ENCODE data around the gene CFLAR. TPM values are rescaled to one million over a fixed set of nuclear protein-coding genes. Genes with fewer than 3 reads are reported as not detected.

Gene CFLAR
- total RNA-seq, 1 experiment from 2014 or later = 21.5 TPM

DNA sequence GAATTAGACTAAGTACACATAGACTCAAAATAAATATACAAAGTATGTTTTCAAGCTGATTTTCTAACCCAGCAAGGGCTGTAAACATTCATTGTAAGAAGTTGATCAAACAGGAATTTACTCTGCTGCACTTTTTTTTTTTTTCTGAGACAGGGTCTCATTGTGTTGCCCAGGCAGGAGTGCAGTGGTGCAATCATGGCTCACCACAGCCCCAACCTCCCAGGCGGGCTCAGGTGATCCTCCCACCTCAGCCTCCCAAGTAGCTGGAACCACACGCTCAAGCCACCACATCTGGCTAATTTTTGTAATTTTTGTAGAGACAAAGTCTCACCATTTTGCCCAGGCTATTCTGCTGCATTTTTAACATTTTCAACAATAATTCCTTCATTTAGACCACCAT is 8.3 kb upstream of the CFLAR start:
- TF ChIP-seq, protein P1, sequence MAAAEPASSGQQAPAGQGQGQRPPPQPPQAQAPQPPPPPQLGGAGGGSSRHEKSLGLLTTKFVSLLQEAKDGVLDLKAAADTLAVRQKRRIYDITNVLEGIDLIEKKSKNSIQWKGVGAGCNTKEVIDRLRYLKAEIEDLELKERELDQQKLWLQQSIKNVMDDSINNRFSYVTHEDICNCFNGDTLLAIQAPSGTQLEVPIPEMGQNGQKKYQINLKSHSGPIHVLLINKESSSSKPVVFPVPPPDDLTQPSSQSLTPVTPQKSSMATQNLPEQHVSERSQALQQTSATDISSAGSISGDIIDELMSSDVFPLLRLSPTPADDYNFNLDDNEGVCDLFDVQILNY (CRISPR knock-in tag; IDR thresholded peaks at IDR 0.05) = no peak
- TF ChIP-seq SP1 (CRISPR knock-in tag; conservative IDR thresholded peaks at IDR 0.05) (no peak), GRHL2 (CRISPR knock-in tag; IDR thresholded peaks at IDR 0.05; ENCODE audit: insufficient replicate concordance, severe bottlenecking) (no peak)
- TF ChIP-seq, protein P2, sequence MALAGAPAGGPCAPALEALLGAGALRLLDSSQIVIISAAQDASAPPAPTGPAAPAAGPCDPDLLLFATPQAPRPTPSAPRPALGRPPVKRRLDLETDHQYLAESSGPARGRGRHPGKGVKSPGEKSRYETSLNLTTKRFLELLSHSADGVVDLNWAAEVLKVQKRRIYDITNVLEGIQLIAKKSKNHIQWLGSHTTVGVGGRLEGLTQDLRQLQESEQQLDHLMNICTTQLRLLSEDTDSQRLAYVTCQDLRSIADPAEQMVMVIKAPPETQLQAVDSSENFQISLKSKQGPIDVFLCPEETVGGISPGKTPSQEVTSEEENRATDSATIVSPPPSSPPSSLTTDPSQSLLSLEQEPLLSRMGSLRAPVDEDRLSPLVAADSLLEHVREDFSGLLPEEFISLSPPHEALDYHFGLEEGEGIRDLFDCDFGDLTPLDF (CRISPR knock-in tag; IDR thresholded peaks at IDR 0.05) = no peak
- TF ChIP-seq, protein P3, sequence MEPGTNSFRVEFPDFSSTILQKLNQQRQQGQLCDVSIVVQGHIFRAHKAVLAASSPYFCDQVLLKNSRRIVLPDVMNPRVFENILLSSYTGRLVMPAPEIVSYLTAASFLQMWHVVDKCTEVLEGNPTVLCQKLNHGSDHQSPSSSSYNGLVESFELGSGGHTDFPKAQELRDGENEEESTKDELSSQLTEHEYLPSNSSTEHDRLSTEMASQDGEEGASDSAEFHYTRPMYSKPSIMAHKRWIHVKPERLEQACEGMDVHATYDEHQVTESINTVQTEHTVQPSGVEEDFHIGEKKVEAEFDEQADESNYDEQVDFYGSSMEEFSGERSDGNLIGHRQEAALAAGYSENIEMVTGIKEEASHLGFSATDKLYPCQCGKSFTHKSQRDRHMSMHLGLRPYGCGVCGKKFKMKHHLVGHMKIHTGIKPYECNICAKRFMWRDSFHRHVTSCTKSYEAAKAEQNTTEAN (CRISPR knock-in tag; IDR thresholded peaks at IDR 0.05) = no peak
- POLR2A ChIA-PET = interaction anchor here (0.7 kb wide), 1 partner anchor 445 kb away, joined by 3 read pairs; no protein-coding TSS in a partner anchor
- Mint-ChIP-seq H3K27me3 (ENCODE audit: low read depth) (peaks cover 3% of the 10 kb centered on the region; the same call in 1 of the 2 replicates), H3K4me3 (no peak overlapping the region), H3K27ac (no peak overlapping the region), H3K36me3 (no peaks in the 10 kb centered on the region), H3K9me3 (no peaks in the 10 kb centered on the region), H3K4me1 (peaks cover 5% of the 10 kb centered on the region)
- no peak for DNase-seq (ENCODE audit: low spot score)
- ATAC-seq = no peak
- CTCF ChIA-PET = interaction anchor here (1.9 to 4.0 kb wide), 2 partner anchors 51 to 125 kb away, joined by 5 to 17 read pairs; no protein-coding TSS in a partner anchor

DNA sequence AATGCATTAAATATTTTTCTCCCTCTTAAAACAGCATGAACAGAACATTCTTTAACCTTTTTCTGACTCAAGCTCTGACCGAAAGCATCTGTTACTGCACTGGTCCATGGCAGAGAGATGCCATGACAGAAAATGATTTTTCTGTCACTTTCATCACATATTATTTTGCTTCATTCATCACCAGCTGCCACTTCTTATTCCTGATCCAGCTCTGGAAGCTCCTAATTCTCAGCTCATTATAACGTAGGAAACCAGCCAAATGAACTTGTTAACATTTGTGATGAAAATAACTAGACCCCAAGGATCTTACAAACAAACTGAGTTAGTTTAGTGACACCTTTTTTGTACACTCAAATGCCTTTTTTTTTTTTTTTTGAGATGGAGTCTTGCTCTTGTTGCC is 7.6 kb upstream of the CFLAR start:
- DNase-seq (ENCODE audit: low spot score) (no peak), ATAC-seq (no peak)
- Mint-ChIP-seq H3K4me3 (no peak overlapping the region), H3K27me3 (ENCODE audit: low read depth) (peaks cover 3% of the 10 kb centered on the region; the same call in 1 of the 2 replicates), H3K36me3 (no peaks in the 10 kb centered on the region), H3K9me3 (no peaks in the 10 kb centered on the region), H3K27ac (no peak overlapping the region), H3K4me1 (peaks cover 5% of the 10 kb centered on the region)
- TF ChIP-seq, protein P4, sequence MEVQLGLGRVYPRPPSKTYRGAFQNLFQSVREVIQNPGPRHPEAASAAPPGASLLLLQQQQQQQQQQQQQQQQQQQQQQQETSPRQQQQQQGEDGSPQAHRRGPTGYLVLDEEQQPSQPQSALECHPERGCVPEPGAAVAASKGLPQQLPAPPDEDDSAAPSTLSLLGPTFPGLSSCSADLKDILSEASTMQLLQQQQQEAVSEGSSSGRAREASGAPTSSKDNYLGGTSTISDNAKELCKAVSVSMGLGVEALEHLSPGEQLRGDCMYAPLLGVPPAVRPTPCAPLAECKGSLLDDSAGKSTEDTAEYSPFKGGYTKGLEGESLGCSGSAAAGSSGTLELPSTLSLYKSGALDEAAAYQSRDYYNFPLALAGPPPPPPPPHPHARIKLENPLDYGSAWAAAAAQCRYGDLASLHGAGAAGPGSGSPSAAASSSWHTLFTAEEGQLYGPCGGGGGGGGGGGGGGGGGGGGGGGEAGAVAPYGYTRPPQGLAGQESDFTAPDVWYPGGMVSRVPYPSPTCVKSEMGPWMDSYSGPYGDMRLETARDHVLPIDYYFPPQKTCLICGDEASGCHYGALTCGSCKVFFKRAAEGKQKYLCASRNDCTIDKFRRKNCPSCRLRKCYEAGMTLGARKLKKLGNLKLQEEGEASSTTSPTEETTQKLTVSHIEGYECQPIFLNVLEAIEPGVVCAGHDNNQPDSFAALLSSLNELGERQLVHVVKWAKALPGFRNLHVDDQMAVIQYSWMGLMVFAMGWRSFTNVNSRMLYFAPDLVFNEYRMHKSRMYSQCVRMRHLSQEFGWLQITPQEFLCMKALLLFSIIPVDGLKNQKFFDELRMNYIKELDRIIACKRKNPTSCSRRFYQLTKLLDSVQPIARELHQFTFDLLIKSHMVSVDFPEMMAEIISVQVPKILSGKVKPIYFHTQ (CRISPR knock-in tag; IDR thresholded peaks at IDR 0.05) = no peak
- TF ChIP-seq, protein P5, sequence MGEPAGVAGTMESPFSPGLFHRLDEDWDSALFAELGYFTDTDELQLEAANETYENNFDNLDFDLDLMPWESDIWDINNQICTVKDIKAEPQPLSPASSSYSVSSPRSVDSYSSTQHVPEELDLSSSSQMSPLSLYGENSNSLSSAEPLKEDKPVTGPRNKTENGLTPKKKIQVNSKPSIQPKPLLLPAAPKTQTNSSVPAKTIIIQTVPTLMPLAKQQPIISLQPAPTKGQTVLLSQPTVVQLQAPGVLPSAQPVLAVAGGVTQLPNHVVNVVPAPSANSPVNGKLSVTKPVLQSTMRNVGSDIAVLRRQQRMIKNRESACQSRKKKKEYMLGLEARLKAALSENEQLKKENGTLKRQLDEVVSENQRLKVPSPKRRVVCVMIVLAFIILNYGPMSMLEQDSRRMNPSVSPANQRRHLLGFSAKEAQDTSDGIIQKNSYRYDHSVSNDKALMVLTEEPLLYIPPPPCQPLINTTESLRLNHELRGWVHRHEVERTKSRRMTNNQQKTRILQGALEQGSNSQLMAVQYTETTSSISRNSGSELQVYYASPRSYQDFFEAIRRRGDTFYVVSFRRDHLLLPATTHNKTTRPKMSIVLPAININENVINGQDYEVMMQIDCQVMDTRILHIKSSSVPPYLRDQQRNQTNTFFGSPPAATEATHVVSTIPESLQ (CRISPR knock-in tag; IDR thresholded peaks at IDR 0.05) = no peak
- TF ChIP-seq OVOL2 (CRISPR knock-in tag; IDR thresholded peaks at IDR 0.05; ENCODE audit: borderline replicate concordance) (no peak), MYBL2 (CRISPR knock-in tag; IDR thresholded peaks at IDR 0.05) (no peak)
- TF ChIP-seq, protein P6, sequence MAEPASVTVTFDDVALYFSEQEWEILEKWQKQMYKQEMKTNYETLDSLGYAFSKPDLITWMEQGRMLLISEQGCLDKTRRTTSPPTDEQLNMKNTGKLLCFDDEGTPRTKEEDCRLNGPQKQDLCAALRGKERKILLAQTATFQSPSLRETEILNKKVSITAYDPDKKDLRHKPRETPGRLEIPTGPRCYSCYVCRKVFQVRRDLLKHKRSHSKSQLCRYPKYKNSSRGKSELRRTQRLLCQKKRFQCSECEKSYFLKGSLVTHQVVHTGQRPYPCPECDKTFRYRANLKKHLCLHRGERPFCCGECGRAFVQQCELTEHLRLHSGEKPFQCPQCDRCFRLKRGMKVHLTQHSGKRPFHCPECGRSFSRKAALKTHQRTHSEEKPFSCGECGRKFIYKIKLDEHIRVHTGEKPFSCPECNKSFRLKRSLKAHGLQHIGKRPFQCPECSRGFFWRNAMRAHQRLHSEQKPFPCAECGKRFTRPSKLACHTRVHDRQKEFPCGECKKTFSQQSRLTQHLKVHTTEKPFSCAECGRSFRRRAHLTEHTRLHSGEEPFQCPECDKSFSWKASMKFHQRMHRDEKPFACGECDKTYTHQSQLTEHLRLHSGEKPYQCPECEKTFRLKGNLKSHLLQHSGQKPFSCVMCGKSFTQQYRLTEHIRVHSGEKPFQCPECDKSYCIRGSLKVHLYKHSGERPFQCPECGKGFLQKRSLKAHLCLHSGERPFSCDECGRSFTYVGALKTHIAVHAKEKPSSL (CRISPR knock-in tag; conservative IDR thresholded peaks at IDR 0.05) = no peak
- TF ChIP-seq, protein P7, sequence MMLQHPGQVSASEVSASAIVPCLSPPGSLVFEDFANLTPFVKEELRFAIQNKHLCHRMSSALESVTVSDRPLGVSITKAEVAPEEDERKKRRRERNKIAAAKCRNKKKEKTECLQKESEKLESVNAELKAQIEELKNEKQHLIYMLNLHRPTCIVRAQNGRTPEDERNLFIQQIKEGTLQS (CRISPR knock-in tag; conservative IDR thresholded peaks at IDR 0.05) = no peak
- POLR2A ChIA-PET = no interaction called here
- CTCF ChIA-PET = interaction anchor here (1.9 to 4.0 kb wide), 2 partner anchors 50 to 124 kb away, joined by 5 to 17 read pairs; no protein-coding TSS in a partner anchor

Measured in WTC11 (cell line).